Kidney epithelial cell (primary cell): ENCODE data around the gene STARD8. TPM values are rescaled to one million over a fixed set of nuclear protein-coding genes. Genes with fewer than 3 reads are reported as not detected.

Experiments
- DNase-seq: peaks from one replicate; pipeline ENCODE4 v3.0.0-alpha.2; 2010; ENCODE audit warnings: low read depth
- H3K27me3 ChIP-seq: 2 replicates; pipeline ENCODE4 v1.6.0; 2011; ENCODE audit warnings: low read length; ENCODE audit not compliant: control insufficient read depth, insufficient read depth
- H3K36me3 ChIP-seq: 2 replicates; pipeline ENCODE4 v1.5.1; 2011; ENCODE audit warnings: low read length; ENCODE audit not compliant: control insufficient read depth, insufficient read depth
- H3K4me3 ChIP-seq: 2 replicates; pipeline ENCODE4 v1.5.1; 2011; ENCODE audit warnings: low read depth, mild to moderate bottlenecking, control low read depth, low read length
- total RNA-seq: library from RNA; depleted of rRNA; stranded (reverse); fragments of >200 nt; gene quantifications from 2 replicates; pipeline ENCODE4 v1.2.3, GENCODE V29; 2015
- TF ChIP-seq, protein P1 (sequence below): IDR thresholded peaks from 2 replicates; pipeline ENCODE4 v1.5.1; 2011; ENCODE audit warnings: mild to moderate bottlenecking, moderate library complexity, low read length, control low read depth, inconsistent platforms; ENCODE audit not compliant: insufficient read depth, poor library complexity, severe bottlenecking

The STARD8 gene
- total RNA-seq, 1 donor from 2014 or later = 1.8 TPM

DNA sequence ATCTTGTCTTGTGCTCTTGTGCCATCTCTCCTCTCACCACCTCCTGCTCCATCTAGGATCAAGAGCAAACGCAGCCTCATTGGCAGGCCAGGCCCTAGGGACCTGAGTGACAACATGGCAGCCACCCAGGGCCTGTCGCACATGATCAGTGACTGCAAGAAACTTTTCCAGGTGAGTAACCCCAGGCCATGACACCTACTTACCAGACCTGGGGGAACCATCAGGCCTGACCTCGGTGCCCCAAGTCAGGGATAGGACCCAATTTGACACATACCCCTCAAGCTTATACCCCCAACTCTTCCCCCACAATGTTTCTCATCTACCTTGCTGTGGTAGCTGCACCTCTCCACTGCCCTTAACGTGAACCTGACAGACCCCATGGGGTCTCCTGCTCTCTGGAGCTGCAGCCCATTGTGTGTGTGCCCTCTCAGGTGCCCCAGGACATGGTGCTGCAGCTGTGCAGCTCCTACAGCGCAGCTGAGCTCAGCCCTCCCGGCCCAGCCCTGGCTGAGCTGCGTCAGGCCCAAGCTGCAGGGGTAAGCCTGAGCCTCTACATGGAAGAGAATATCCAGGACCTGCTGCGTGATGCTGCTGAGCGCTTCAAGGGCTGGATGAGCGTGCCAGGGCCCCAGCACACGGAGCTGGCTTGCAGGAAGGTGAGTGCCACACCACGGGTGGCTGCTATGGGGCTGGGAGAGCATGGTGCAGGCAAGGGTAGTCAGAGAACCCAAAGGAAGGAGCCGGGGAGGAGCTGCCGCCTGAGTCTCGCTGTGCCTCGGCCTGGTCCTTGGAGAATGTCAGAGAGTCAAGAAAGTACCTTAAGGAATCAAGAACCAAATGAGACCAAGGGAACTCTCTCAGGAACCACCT is 74.8 kb downstream of the STARD8 start:
- no peaks in the 10 kb centered on the region for H3K36me3 ChIP-seq
- DNase-seq = no peak
- no peaks in the 10 kb centered on the region for H3K27me3 ChIP-seq
- TF ChIP-seq, protein P1, sequence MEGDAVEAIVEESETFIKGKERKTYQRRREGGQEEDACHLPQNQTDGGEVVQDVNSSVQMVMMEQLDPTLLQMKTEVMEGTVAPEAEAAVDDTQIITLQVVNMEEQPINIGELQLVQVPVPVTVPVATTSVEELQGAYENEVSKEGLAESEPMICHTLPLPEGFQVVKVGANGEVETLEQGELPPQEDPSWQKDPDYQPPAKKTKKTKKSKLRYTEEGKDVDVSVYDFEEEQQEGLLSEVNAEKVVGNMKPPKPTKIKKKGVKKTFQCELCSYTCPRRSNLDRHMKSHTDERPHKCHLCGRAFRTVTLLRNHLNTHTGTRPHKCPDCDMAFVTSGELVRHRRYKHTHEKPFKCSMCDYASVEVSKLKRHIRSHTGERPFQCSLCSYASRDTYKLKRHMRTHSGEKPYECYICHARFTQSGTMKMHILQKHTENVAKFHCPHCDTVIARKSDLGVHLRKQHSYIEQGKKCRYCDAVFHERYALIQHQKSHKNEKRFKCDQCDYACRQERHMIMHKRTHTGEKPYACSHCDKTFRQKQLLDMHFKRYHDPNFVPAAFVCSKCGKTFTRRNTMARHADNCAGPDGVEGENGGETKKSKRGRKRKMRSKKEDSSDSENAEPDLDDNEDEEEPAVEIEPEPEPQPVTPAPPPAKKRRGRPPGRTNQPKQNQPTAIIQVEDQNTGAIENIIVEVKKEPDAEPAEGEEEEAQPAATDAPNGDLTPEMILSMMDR = no peak
- no peak overlapping the region for H3K4me3 ChIP-seq

DNA sequence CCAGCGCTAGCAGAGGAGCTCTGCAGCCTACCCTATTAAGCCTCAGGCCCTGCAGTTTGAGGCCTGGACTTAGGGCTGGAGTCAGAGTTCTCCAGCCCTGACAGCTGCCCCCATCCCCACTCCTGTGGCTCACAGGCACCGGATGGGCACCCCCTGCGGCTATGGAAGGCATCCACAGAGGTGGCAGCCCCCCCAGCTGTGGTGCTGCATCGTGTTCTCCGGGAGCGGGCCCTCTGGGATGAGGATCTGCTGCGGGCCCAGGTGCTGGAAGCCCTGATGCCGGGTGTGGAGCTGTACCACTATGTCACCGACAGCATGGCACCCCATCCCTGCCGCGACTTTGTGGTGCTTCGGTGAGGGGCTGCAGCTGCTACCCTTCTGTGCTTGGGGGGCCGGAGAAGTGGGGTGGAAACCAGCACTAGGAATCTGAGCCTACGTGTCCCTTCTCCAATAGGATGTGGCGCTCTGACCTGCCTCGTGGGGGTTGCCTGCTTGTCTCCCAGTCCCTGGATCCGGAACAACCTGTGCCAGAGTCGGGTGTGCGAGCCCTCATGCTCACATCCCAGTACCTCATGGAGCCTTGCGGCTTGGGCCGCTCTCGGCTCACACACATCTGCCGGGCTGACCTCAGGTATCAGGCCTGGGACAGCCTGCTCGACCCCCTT is 76.2 kb downstream of the STARD8 start:
- no peak for DNase-seq
- H3K4me3 ChIP-seq = no peak overlapping the region
- TF ChIP-seq, protein P1 = no peak
- H3K36me3 ChIP-seq = no peaks in the 10 kb centered on the region
- H3K27me3 ChIP-seq = no peaks in the 10 kb centered on the region

GRCh38 chrX:68724531-68725020 is 77.1 kb downstream of the STARD8 start:
- Histone ChIP-seq H3K27me3 (no peaks in the 10 kb centered on the region), H3K4me3 (no peak overlapping the region), H3K36me3 (no peaks in the 10 kb centered on the region)
- TF ChIP-seq, protein P1 = no peak
- DNase-seq = no peak

DNA sequence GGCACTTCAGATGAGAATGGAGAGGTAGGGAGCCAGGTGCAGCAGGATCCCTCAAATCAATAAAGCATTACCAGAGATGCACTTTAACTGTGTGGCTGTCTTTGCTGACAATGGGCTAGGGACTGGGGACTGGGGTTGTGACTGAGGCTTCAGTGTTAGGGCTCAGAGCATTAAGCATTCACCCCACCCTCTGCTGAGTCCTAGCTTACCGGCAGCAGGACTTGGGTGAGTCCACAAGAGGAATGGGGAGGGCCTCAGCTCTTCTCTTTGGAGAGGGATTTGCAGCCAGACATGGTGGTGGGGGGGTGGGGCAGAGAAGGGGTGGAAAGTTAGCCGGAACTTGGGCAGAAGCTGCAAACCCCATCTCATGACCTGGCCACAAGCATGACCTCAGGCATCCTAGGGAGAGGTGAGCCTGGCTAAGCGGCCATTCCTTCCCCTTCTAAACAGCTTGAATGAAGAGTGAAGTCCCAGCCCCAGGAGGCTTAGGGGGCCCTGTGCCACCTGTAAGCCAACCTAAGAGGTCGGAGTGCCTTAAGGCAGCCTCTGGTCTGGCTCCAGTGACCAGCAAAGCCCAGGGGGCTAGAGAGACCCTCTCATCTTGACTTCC is 78.4 kb downstream of the STARD8 start:
- TF ChIP-seq, protein P1 = no peak
- H3K27me3 ChIP-seq = no peaks in the 10 kb centered on the region
- H3K4me3 ChIP-seq = no peak overlapping the region
- no peak for DNase-seq
- H3K36me3 ChIP-seq = no peaks in the 10 kb centered on the region

DNA sequence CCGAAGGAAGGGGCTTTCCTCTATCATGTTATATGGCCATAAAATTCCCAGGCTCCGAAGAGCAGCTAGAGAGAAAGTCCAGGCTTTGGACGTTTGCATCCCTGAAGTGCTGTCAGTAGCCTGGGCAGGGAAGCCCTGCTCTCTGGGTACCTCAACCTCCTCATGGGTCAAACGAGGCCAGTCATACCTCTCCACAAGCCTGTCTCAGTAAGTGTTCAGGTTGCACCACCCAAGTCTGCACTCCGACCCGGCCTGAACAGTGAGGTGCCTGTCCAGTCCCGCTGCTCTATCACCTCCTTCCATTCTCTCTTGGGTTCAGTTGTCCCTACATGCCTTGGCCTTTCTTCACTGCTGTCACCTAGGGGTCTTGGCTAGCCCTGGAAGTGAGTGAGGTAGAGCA is 78.9 kb downstream of the STARD8 start:
- H3K27me3 ChIP-seq = no peaks in the 10 kb centered on the region
- no peak overlapping the region for H3K4me3 ChIP-seq
- no peak for DNase-seq
- no peaks in the 10 kb centered on the region for H3K36me3 ChIP-seq
- TF ChIP-seq, protein P1 = no peak
